HEK293 (cell line): Measurements from ENCODE around the gene HLA-G.

Source experiments
- CTCF ChIA-PET: fragments of 350-600 bp; formaldehyde crosslinking; extraction: SDS; loops from one replicate; lab custom pipeline; 2021; ENCODE audit warnings: antibody characterized with exemption; lab: Yijun Ruan, JAX
- POLR2A ChIA-PET: fragments of 300-600 bp; formaldehyde crosslinking; extraction: SDS; loops from one replicate; lab custom pipeline; 2020; ENCODE audit warnings: antibody characterized with exemption, inconsistent platforms; lab: Yijun Ruan, JAX
- H3K27ac ChIP-seq: fragments of 200-500 bp; sonication (Bioruptor generic); 2 replicates; pipeline ENCODE4 v1.5.1; 2014; ENCODE audit warnings: low read depth, low read length, control low read depth, inconsistent platforms; ENCODE audit errors: extremely low read depth
- H3K36me3 ChIP-seq, 2 experiments: fragments of 200-500 bp in 1 of 2; sonication (Bioruptor generic) in 1 of 2; 1 replicate in 1 of 2; 2 replicates in 1 of 2; pipeline ENCODE4 v1.5.1; 2014 to 2017; ENCODE audit warnings: inconsistent platforms in 2 of 2, low read length in 2 of 2; ENCODE audit not compliant: control insufficient read depth in 2 of 2, insufficient read depth in 1 of 2
- H3K4me1 ChIP-seq: fragments of 200-500 bp; sonication (Bioruptor generic); 2 replicates; pipeline ENCODE4 v1.5.1; 2014; ENCODE audit warnings: mild to moderate bottlenecking, low read length, inconsistent platforms; ENCODE audit not compliant: control insufficient read depth, insufficient read depth
- H3K4me3 ChIP-seq: 2 replicates; pipeline ENCODE4 v1.5.1; 2011; ENCODE audit warnings: low read depth, mild to moderate bottlenecking, control low read depth, low read length, moderate library complexity
- H3K9me3 ChIP-seq: fragments of 200-500 bp; sonication (Bioruptor generic); 2 replicates; pipeline ENCODE4 v1.5.1; 2014; ENCODE audit warnings: low read depth, low read length, inconsistent platforms; ENCODE audit not compliant: control insufficient read depth, insufficient read depth
- BCL11A ChIP-seq: fragments of 450-650 bp; formaldehyde crosslinking; IDR thresholded peaks from 2 replicates; pipeline ENCODE4 v1.5.1; 2016; ENCODE audit warnings: low read depth, missing biosample characterization, missing genetic modification characterization
- GFI1B ChIP-seq: fragments of 450-650 bp; formaldehyde crosslinking; IDR thresholded peaks from 2 replicates; pipeline ENCODE4 v1.5.1; 2016; ENCODE audit warnings: missing biosample characterization, missing genetic modification characterization
- GLIS1 ChIP-seq: fragments of 450-650 bp; formaldehyde crosslinking; IDR thresholded peaks from 2 replicates; pipeline ENCODE4 v1.5.1; 2016; ENCODE audit warnings: missing biosample characterization, missing genetic modification characterization
- HOXA7 ChIP-seq: sonication (generic); formaldehyde crosslinking; IDR thresholded peaks from 2 replicates; pipeline ENCODE4 v1.8.1; 2022; ENCODE audit warnings: missing genetic modification reagents, borderline replicate concordance
- KLF10 ChIP-seq: fragments of 450-650 bp; IDR thresholded peaks from 2 replicates; pipeline ENCODE4 v1.5.1; 2018; ENCODE audit warnings: missing biosample characterization, mild to moderate bottlenecking, missing genetic modification characterization
- KLF8 ChIP-seq: fragments of 450-650 bp; formaldehyde crosslinking; IDR thresholded peaks from 2 replicates; pipeline ENCODE4 v1.5.1; 2016; ENCODE audit warnings: missing biosample characterization, missing genetic modification characterization
- ZBTB48 ChIP-seq: fragments of 450-650 bp; formaldehyde crosslinking; IDR thresholded peaks from 2 replicates; pipeline ENCODE4 v1.5.1; 2016; ENCODE audit warnings: missing biosample characterization, missing genetic modification characterization
- ZFP37 ChIP-seq: fragments of 450-650 bp; formaldehyde crosslinking; IDR thresholded peaks from 2 replicates; pipeline ENCODE4 v1.5.1; 2016; ENCODE audit warnings: missing biosample characterization, missing genetic modification characterization
- ZNF140 ChIP-seq: fragments of 450-650 bp; formaldehyde crosslinking; IDR thresholded peaks from 2 replicates; pipeline ENCODE4 v1.5.1; 2016; ENCODE audit warnings: missing biosample characterization, missing genetic modification characterization
- ZNF16 ChIP-seq: fragments of 450-650 bp; formaldehyde crosslinking; IDR thresholded peaks from 2 replicates; pipeline ENCODE4 v1.5.1; 2016; ENCODE audit warnings: low read depth, missing biosample characterization, missing genetic modification characterization
- ZNF175 ChIP-seq: fragments of 450-650 bp; formaldehyde crosslinking; IDR thresholded peaks from 2 replicates; pipeline ENCODE4 v1.5.1; 2016; ENCODE audit warnings: missing biosample characterization, missing genetic modification characterization
- ZNF184 ChIP-seq: fragments of 450-650 bp; IDR thresholded peaks from 2 replicates; pipeline ENCODE4 v1.5.1; 2018; ENCODE audit warnings: missing biosample characterization, mild to moderate bottlenecking, missing genetic modification characterization
- ZNF214 ChIP-seq: fragments of 450-650 bp; formaldehyde crosslinking; IDR thresholded peaks from 2 replicates; pipeline ENCODE4 v1.5.1; 2017; ENCODE audit warnings: missing biosample characterization, mild to moderate bottlenecking, missing genetic modification characterization, borderline replicate concordance
- ZNF223 ChIP-seq: fragments of 450-650 bp; formaldehyde crosslinking; IDR thresholded peaks from 2 replicates; pipeline ENCODE4 v1.5.1; 2016; ENCODE audit warnings: missing biosample characterization, missing genetic modification characterization
- ZNF335 ChIP-seq: fragments of 450-650 bp; formaldehyde crosslinking; conservative IDR thresholded peaks from 2 replicates; pipeline ENCODE4 v1.5.1; 2016; ENCODE audit warnings: missing biosample characterization, missing genetic modification characterization
- ZNF394 ChIP-seq: fragments of 450-650 bp; formaldehyde crosslinking; IDR thresholded peaks from 2 replicates; pipeline ENCODE4 v1.5.1; 2016; ENCODE audit warnings: missing biosample characterization, missing genetic modification characterization, mild to moderate bottlenecking, moderate library complexity, borderline replicate concordance
- ZNF433 ChIP-seq: fragments of 450-650 bp; formaldehyde crosslinking; IDR thresholded peaks from 2 replicates; pipeline ENCODE4 v1.5.1; 2016; ENCODE audit warnings: missing biosample characterization, missing genetic modification characterization, low read depth
- ZNF549 ChIP-seq: fragments of 450-650 bp; IDR thresholded peaks from 2 replicates; pipeline ENCODE4 v1.5.1; 2018; ENCODE audit warnings: missing biosample characterization, missing genetic modification characterization, mild to moderate bottlenecking, inconsistent platforms, moderate library complexity
- ZNF658 ChIP-seq: fragments of 450-650 bp; formaldehyde crosslinking; IDR thresholded peaks from 2 replicates; pipeline ENCODE4; 2016; ENCODE audit warnings: missing biosample characterization, missing genetic modification characterization
- ZNF670 ChIP-seq: fragments of 450-650 bp; formaldehyde crosslinking; IDR thresholded peaks from 2 replicates; pipeline ENCODE4 v1.5.1; 2016; ENCODE audit warnings: missing biosample characterization, missing genetic modification characterization, low read depth
- ZNF747 ChIP-seq: fragments of 450-650 bp; formaldehyde crosslinking; IDR thresholded peaks from 2 replicates; pipeline ENCODE4 v1.5.1; 2016; ENCODE audit warnings: missing biosample characterization, missing genetic modification characterization
- ZNF76 ChIP-seq: fragments of 450-650 bp; formaldehyde crosslinking; IDR thresholded peaks from 2 replicates; pipeline ENCODE4; 2016; ENCODE audit warnings: low read depth, missing biosample characterization, missing genetic modification characterization, borderline replicate concordance
- ZSCAN16 ChIP-seq: fragments of 450-650 bp; formaldehyde crosslinking; IDR thresholded peaks from 2 replicates; pipeline ENCODE4 v1.5.1; 2016; ENCODE audit warnings: missing biosample characterization, missing genetic modification characterization
- ZSCAN30 ChIP-seq: fragments of 450-650 bp; IDR thresholded peaks from 2 replicates; pipeline ENCODE4 v1.5.1; 2018; ENCODE audit warnings: missing biosample characterization, mild to moderate bottlenecking, missing genetic modification characterization, moderate library complexity
- TF ChIP-seq, protein P1 (sequence below): fragments of 450-650 bp; formaldehyde crosslinking; IDR thresholded peaks from 2 replicates; pipeline ENCODE4 v1.5.1; 2016; ENCODE audit warnings: missing biosample characterization, missing genetic modification characterization
- TF ChIP-seq, protein P2 (sequence below): fragments of 450-650 bp; formaldehyde crosslinking; IDR thresholded peaks from 2 replicates; pipeline ENCODE4 v1.5.1; 2016; ENCODE audit warnings: missing biosample characterization, missing genetic modification characterization
- TF ChIP-seq, protein P3 (sequence below): fragments of 450-650 bp; formaldehyde crosslinking; IDR thresholded peaks from 2 replicates; pipeline ENCODE4 v1.5.1; 2016; ENCODE audit warnings: missing biosample characterization, missing genetic modification characterization
- TF ChIP-seq, protein P4 (sequence below): fragments of 450-650 bp; formaldehyde crosslinking; IDR thresholded peaks from 2 replicates; pipeline ENCODE4 v1.5.1; 2017; ENCODE audit warnings: missing biosample characterization, missing genetic modification characterization
- TF ChIP-seq, protein P5 (sequence below): fragments of 450-650 bp; formaldehyde crosslinking; IDR thresholded peaks from 2 replicates; pipeline ENCODE4 v1.5.1; 2016; ENCODE audit warnings: missing biosample characterization, missing genetic modification characterization

Gene HLA-G

DNA sequence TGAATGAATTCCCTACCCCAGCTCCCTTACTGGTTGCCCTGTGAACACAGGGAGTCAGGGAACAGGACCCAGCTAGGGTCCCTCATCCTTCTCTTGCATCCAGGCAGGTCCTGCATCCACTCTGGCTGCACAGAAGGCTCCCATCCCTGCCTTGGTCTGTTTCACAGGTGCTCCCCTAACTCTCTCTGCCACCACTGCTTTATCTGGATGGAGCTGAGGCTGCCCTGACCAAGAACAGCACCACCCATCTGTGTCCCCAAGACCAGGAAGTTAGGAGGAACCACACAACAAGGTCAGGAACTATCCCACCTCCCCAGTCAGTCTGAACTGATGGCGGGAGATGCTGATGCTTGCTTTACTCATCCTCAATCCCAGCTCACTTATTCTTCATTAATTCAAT lies 16.2 kb upstream of the HLA-G start:
- ChIA-PET CTCF (interaction anchor here (0.5 to 1.9 kb wide), 5 partner anchors 17 to 321 kb away, joined by 3 to 9 read pairs (median 4); no protein-coding TSS in a partner anchor), POLR2A (no interaction called here)

DNA sequence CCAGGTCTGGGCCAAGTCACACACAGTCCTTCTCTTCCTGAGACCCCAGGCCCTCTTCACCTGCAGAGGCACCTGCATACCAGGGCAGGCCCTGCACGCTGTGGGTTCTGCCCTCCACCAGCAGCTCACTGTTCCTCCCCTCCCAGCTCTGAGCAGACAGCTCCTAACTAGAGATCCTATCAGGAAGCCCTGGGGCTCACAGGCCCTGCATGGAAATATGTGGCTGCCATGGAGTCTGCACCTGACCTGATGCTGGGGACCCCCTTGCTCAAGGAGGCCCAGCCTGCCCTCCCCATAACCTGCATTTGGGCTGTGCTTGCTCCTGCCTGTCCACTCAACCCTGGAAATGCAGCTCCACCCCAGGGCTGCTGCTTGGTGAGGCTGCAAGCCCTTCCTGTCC lies 14.6 kb upstream of the HLA-G start:
- Histone ChIP-seq H3K4me1 (no peaks in the 10 kb centered on the region), H3K27ac (no peak overlapping the region), H3K4me3 (no peak overlapping the region), H3K9me3 (no peaks in the 10 kb centered on the region), H3K36me3 (no peaks in the 10 kb centered on the region)
- CTCF ChIA-PET = interaction anchor here (1.3 kb wide), 1 partner anchor 160 kb away, joined by 3 read pairs; no protein-coding TSS in a partner anchor
- TF ChIP-seq GLIS1 (tag by site-specific recombination) (no peak), HOXA7 (CRISPR knock-in tag) (no peak), ZSCAN30 (tag by site-specific recombination) (no peak), ZNF175 (tag by site-specific recombination) (no peak), ZNF670 (tag by site-specific recombination) (no peak), ZNF76 (no peak), ZBTB48 (tag by site-specific recombination) (no peak), ZNF394 (tag by site-specific recombination) (no peak), KLF10 (tag by site-specific recombination) (no peak), ZNF747 (tag by site-specific recombination) (no peak), GFI1B (tag by site-specific recombination) (no peak), ZNF16 (tag by site-specific recombination) (no peak)
- TF ChIP-seq, protein P1, sequence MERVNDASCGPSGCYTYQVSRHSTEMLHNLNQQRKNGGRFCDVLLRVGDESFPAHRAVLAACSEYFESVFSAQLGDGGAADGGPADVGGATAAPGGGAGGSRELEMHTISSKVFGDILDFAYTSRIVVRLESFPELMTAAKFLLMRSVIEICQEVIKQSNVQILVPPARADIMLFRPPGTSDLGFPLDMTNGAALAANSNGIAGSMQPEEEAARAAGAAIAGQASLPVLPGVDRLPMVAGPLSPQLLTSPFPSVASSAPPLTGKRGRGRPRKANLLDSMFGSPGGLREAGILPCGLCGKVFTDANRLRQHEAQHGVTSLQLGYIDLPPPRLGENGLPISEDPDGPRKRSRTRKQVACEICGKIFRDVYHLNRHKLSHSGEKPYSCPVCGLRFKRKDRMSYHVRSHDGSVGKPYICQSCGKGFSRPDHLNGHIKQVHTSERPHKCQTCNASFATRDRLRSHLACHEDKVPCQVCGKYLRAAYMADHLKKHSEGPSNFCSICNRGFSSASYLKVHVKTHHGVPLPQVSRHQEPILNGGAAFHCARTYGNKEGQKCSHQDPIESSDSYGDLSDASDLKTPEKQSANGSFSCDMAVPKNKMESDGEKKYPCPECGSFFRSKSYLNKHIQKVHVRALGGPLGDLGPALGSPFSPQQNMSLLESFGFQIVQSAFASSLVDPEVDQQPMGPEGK (tag by site-specific recombination) = no peak
- TF ChIP-seq, protein P2, sequence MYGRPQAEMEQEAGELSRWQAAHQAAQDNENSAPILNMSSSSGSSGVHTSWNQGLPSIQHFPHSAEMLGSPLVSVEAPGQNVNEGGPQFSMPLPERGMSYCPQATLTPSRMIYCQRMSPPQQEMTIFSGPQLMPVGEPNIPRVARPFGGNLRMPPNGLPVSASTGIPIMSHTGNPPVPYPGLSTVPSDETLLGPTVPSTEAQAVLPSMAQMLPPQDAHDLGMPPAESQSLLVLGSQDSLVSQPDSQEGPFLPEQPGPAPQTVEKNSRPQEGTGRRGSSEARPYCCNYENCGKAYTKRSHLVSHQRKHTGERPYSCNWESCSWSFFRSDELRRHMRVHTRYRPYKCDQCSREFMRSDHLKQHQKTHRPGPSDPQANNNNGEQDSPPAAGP (tag by site-specific recombination) = no peak
- TF ChIP-seq, all 188 proteins: peak for 0
- POLR2A ChIA-PET = no interaction called here

More for the DNA sequence above, 16.2 kb upstream of the HLA-G start:
- Histone ChIP-seq H3K9me3 (no peaks in the 10 kb centered on the region), H3K4me1 (no peaks in the 10 kb centered on the region), H3K27ac (no peak overlapping the region), H3K36me3 (no peaks in the 10 kb centered on the region), H3K4me3 (no peak overlapping the region)
- TF ChIP-seq ZNF140 (tag by site-specific recombination) (no peak), ZNF335 (tag by site-specific recombination) (no peak), ZSCAN16 (tag by site-specific recombination) (no peak), ZNF549 (tag by site-specific recombination) (no peak), ZNF223 (no peak), ZNF658 (tag by site-specific recombination) (no peak), KLF8 (tag by site-specific recombination) (no peak), ZNF184 (no peak), ZFP37 (tag by site-specific recombination) (no peak), ZNF214 (tag by site-specific recombination) (no peak), ZNF433 (tag by site-specific recombination) (no peak), BCL11A (tag by site-specific recombination) (no peak)
- TF ChIP-seq, protein P3, sequence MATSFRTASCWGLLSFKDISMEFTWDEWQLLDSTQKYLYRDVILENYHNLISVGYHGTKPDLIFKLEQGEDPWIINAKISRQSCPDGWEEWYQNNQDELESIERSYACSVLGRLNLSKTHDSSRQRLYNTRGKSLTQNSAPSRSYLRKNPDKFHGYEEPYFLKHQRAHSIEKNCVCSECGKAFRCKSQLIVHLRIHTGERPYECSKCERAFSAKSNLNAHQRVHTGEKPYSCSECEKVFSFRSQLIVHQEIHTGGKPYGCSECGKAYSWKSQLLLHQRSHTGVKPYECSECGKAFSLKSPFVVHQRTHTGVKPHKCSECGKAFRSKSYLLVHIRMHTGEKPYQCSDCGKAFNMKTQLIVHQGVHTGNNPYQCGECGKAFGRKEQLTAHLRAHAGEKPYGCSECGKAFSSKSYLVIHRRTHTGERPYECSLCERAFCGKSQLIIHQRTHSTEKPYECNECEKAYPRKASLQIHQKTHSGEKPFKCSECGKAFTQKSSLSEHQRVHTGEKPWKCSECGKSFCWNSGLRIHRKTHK (tag by site-specific recombination) = no peak
- TF ChIP-seq, protein P4, sequence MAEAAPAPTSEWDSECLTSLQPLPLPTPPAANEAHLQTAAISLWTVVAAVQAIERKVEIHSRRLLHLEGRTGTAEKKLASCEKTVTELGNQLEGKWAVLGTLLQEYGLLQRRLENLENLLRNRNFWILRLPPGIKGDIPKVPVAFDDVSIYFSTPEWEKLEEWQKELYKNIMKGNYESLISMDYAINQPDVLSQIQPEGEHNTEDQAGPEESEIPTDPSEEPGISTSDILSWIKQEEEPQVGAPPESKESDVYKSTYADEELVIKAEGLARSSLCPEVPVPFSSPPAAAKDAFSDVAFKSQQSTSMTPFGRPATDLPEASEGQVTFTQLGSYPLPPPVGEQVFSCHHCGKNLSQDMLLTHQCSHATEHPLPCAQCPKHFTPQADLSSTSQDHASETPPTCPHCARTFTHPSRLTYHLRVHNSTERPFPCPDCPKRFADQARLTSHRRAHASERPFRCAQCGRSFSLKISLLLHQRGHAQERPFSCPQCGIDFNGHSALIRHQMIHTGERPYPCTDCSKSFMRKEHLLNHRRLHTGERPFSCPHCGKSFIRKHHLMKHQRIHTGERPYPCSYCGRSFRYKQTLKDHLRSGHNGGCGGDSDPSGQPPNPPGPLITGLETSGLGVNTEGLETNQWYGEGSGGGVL (tag by site-specific recombination) = no peak
- TF ChIP-seq, protein P5, sequence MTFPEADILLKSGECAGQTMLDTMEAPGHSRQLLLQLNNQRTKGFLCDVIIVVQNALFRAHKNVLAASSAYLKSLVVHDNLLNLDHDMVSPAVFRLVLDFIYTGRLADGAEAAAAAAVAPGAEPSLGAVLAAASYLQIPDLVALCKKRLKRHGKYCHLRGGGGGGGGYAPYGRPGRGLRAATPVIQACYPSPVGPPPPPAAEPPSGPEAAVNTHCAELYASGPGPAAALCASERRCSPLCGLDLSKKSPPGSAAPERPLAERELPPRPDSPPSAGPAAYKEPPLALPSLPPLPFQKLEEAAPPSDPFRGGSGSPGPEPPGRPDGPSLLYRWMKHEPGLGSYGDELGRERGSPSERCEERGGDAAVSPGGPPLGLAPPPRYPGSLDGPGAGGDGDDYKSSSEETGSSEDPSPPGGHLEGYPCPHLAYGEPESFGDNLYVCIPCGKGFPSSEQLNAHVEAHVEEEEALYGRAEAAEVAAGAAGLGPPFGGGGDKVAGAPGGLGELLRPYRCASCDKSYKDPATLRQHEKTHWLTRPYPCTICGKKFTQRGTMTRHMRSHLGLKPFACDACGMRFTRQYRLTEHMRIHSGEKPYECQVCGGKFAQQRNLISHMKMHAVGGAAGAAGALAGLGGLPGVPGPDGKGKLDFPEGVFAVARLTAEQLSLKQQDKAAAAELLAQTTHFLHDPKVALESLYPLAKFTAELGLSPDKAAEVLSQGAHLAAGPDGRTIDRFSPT (tag by site-specific recombination) = no peak
